NCI-H526 (cell line): ENCODE data around the gene MLXIP.
A peak's percentile ranks its signal among the peaks of the same experiment; 100 is the strongest.

Experiments
- DNase-seq, 2 experiments: peaks; one replicate each; lab custom pipeline; 2025; lab: John Stamatoyannopoulos, UW

Gene MLXIP

DNA sequence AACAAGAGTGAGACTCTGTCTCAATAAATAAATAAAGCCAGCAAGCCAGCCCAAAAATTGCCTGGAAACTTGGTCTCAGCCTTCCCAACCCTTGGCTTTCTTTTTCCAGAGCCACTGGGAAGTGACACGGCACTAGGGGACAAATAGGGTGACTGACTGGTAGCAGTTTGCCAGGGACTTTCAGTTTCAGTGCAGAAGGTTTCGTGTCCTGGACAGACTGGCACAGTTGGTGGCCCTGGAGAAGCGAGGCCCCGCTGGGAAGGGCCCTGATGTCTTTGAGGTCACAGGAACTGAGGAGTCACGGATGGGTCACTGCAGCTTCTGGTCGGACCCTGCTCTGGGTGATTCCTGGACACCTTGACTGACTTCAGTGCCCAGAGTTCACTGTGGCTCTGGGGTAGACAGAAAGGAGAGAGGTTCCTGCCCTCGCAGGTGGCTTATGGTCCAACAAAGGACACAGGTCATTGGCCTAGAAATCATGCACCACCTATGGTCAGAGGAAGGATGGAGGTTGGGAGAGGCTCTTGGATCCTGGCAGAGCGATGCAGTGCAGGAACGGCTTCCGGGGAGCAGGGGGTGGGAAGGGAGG lies 107.0 kb downstream of the MLXIP start:
- DNase-seq = no peak

DNA sequence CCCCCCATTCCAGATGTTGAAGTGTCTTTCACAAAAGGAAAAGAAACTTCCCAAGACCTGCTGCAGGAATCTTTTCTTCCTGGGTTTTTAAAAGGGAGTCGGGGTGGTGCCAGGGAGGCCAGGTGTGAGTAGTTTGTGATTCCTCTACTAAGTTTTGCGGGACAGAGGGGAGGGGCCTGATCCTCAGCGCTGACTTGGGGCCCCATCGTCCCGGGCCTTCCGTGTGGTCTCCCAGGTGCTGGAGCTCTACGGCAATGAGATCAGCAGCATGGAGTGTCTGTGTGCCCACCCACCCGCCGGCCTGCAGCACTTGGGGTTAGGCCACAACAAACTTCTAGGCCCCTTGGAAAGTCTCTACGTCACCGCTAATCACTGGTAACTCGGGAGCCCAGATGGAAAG lies 108.9 kb downstream of the MLXIP start:
- no peak for DNase-seq

DNA sequence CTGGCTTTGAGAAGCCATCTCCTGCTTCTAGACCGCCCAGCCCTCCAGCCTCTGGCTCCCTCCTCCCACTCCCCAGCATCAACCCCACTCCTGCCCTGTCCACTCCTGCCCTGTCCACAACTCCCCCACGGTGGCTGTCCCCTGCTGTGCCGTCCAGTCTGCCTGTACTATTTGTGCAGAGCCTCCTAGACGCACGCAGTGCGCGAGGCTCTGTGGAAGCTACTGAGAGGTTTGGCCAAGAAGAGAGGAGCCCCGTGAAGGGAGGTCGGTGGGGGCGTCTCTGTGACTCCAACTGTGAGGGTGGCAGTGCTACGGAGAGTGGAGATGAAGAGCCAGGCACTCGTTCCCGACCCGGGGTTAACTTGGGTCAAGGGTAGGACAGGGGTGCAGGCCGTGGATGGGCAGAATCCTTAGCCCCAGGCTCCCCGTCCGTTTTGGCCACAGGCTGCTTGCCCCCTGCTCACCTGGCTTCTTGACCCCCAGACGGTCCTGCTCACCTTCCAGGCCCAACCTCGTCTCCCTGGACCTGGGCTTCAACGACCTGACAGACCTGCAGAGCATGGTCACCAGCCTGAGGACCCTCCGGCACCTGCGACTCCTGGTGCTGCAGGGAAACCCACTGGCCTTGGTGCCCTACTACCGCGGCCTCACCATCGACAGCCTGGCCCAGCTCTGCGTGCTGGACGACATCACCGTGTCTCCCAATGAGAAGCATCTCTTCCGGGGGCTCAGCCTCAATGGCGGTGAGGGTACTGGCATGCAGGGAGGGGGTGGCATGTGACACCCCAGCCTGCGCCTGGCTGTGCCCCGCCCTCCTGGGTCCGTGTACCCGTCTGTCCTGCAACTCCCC lies 111.3 kb downstream of the MLXIP start:
- no peak for DNase-seq

DNA sequence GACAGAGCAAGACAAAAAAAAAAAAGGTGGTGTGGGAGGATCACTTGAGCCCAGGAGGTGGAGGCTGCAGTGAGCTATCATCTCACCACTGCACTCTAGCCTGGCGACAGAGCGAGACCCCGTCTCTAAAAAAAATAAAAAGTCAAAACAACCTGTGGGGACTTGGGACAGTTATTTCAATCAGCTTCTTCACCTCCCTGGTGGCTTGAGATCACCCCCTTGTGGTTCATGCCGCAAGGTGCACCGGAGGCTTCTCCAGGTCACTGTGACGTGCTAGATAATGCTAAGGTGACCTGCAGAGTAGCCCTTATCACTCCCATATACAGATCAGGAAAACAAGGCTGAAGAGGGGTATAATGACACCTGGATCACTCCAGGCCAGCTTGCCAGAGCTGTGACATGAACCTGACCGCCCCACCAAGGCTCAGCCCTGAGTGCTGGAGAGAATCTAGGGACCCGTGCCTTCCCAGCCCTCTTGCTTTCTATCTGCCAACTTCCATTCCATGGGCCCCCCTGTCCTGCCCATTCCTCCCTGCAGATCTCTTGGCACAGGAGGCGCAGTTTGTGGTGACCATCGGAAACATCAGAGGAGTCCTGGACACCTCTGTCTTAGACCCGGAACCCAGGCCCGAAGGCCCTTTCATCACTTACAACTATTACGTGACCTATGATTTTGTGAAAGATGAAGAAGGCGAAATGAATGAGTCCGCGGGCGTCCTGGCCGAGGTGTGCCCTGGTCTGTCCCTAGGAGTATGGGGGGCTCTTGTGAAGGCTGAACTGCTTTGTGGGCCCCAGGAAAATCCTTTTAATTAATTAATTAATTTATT lies 112.5 kb downstream of the MLXIP start:
- peak; percentile 5 to 85 for DNase-seq

- DNase-seq = no peak
Observed at GRCh38 chr12:122192441-122192840, 113.9 kb downstream of the MLXIP start.

DNA sequence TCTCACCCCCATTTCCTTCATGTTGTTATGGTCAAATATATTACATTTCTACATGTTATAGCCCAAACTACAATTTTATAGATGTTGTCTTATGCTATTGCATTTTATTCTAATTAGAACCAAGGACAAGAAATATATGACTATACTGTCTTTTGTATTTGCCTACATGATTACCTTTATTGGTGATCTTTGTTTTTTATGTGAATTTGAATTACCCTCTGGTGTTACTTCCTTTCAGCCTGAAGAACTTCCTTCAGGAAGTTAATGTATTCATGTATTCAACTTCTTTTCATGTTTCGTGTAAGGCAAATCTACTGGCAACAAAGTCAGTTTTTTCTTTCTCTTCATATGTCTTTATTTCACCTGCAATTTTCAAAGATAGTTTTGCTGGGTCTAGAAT lies 116.2 kb downstream of the MLXIP start:
- DNase-seq = no peak

DNA sequence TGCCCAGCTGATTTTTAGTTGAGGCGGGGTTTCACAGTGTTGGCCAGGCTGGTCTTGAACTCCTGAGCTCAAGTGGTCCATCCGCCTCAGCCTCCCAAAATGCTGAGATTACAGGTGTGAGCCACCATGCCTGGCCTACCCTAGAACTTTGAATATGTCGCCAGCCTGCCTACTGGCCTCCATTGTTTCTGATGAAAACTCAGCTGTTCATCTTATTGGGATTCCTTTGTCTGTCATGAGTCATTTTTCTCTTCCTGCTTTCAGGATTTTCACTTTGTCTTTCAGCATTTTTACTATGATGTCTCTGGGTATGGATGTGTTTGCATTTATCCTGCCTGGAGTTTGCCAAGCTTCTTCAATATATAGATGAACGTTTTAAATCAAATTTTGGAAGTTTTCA lies 116.8 kb downstream of the MLXIP start:
- DNase-seq = no peak
